AG04449 (cell line): Measurements from ENCODE around the gene PPP1R14D.

ENCODE experiments used
- CTCF ChIA-PET: fragments of 350-600 bp; formaldehyde crosslinking; extraction: SDS; loops from one replicate; lab custom pipeline; 2021; ENCODE audit warnings: antibody characterized with exemption; lab: Yijun Ruan, JAX
- POLR2A ChIA-PET: fragments of 400-600, 350-600 bp; formaldehyde crosslinking; extraction: SDS; loops from one replicate; lab custom pipeline; 2020; ENCODE audit warnings: antibody characterized with exemption, inconsistent platforms; lab: Yijun Ruan, JAX
- DNase-seq: peaks from one replicate; pipeline ENCODE4 v3.0.0-alpha.2; 2010; ENCODE audit warnings: low read depth, low spot score
- H3K4me3 ChIP-seq: 2 replicates; pipeline ENCODE4 v1.5.1; 2011; ENCODE audit warnings: low read depth, mild to moderate bottlenecking, control low read depth, low read length
- CTCF ChIP-seq: IDR thresholded peaks from one replicate; pipeline ENCODE4 v1.5.1; 2011; ENCODE audit warnings: mild to moderate bottlenecking, moderate library complexity, low read length, control low read depth, inconsistent platforms; ENCODE audit not compliant: insufficient read depth; ENCODE audit errors: missing control alignments

The PPP1R14D gene

GRCh38 chr15:40853241-40853890 is 24.9 kb upstream of the PPP1R14D start:
- DNase-seq, result no peak
- POLR2A ChIA-PET, result no interaction called here
- H3K4me3 ChIP-seq, result no peak overlapping the region
- CTCF ChIA-PET, result interaction anchor here (6.6 kb wide), 1 partner anchor 44 kb away, joined by 228 read pairs; the partner anchor contains the start of gene VPS18
- no peak for TF ChIP-seq CTCF

GRCh38 chr15:40852529-40852928 is 24.0 kb upstream of the PPP1R14D start:
- CTCF ChIA-PET, result no interaction called here
- POLR2A ChIA-PET, result no interaction called here
- no peak overlapping the region for H3K4me3 ChIP-seq
- no peak for TF ChIP-seq CTCF
- DNase-seq, result no peak

GRCh38 chr15:40850576-40851112 is 22.1 kb upstream of the PPP1R14D start:
- ChIA-PET POLR2A (no interaction called here), CTCF (no interaction called here)
- H3K4me3 ChIP-seq, result no peak overlapping the region
- DNase-seq, result no peak
- TF ChIP-seq CTCF, result no peak

- no peak for DNase-seq
- TF ChIP-seq CTCF, result no peak
- no peak overlapping the region for H3K4me3 ChIP-seq
- ChIA-PET CTCF (interaction anchor here (0.7 to 1.3 kb wide), 2 partner anchors 40 to 47 kb away, joined by 3 to 9 read pairs; partner anchors contain the start of genes DNAJC17, VPS18 and ZFYVE19), POLR2A (no interaction called here)
Observed at GRCh38 chr15:40847223-40847961, 18.9 kb upstream of the PPP1R14D start.

- TF ChIP-seq CTCF, result no peak
- ChIA-PET POLR2A (no interaction called here), CTCF (interaction anchor here (0.7 to 1.3 kb wide), 2 partner anchors 40 to 47 kb away, joined by 3 to 9 read pairs; partner anchors contain the start of genes DNAJC17, VPS18 and ZFYVE19)
- H3K4me3 ChIP-seq, result no peak overlapping the region
- no peak for DNase-seq
Observed at GRCh38 chr15:40846841-40847222, 18.3 kb upstream of the PPP1R14D start.
